Measurements from ENCODE around the gene FHOD3.

Gene FHOD3

DNA sequence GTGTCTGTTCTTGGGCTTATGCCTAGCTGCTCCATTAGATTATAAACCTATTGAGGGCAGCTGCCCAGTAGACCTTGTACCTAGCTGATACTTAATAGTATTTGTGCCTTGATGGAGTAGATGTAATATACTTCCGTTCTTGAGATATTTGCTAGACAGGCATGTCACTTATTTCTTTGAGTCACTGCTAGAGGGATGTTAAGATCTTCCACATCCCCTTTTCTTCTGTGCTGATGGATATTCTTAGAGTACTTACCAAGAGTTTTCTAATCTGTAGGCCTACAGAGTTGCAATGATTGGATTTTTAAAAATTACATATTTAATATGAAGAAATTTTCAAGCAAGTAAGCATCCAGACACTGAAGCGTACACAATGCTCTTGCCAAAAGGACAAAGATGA lies 304.6 kb downstream of the FHOD3 start:
- Histone ChIP-seq H3K4me3 (replicated peaks; ENCODE audit: insufficient read depth, low read length) (no peak overlapping the region), H3K27ac (replicated peaks) (no peak overlapping the region), H3K27me3 (ENCODE audit: insufficient read depth, poor library complexity, severe bottlenecking) (no peaks in the 10 kb centered on the region)
- TF ChIP-seq GABPA (IDR thresholded peaks at IDR 0.05; ENCODE audit: low read depth) = no peak
- TF ChIP-seq, protein P1, sequence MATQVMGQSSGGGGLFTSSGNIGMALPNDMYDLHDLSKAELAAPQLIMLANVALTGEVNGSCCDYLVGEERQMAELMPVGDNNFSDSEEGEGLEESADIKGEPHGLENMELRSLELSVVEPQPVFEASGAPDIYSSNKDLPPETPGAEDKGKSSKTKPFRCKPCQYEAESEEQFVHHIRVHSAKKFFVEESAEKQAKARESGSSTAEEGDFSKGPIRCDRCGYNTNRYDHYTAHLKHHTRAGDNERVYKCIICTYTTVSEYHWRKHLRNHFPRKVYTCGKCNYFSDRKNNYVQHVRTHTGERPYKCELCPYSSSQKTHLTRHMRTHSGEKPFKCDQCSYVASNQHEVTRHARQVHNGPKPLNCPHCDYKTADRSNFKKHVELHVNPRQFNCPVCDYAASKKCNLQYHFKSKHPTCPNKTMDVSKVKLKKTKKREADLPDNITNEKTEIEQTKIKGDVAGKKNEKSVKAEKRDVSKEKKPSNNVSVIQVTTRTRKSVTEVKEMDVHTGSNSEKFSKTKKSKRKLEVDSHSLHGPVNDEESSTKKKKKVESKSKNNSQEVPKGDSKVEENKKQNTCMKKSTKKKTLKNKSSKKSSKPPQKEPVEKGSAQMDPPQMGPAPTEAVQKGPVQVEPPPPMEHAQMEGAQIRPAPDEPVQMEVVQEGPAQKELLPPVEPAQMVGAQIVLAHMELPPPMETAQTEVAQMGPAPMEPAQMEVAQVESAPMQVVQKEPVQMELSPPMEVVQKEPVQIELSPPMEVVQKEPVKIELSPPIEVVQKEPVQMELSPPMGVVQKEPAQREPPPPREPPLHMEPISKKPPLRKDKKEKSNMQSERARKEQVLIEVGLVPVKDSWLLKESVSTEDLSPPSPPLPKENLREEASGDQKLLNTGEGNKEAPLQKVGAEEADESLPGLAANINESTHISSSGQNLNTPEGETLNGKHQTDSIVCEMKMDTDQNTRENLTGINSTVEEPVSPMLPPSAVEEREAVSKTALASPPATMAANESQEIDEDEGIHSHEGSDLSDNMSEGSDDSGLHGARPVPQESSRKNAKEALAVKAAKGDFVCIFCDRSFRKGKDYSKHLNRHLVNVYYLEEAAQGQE (IDR thresholded peaks at IDR 0.05; ENCODE audit: insufficient replicate concordance, low read depth) = no peak
- TF ChIP-seq, protein P2, sequence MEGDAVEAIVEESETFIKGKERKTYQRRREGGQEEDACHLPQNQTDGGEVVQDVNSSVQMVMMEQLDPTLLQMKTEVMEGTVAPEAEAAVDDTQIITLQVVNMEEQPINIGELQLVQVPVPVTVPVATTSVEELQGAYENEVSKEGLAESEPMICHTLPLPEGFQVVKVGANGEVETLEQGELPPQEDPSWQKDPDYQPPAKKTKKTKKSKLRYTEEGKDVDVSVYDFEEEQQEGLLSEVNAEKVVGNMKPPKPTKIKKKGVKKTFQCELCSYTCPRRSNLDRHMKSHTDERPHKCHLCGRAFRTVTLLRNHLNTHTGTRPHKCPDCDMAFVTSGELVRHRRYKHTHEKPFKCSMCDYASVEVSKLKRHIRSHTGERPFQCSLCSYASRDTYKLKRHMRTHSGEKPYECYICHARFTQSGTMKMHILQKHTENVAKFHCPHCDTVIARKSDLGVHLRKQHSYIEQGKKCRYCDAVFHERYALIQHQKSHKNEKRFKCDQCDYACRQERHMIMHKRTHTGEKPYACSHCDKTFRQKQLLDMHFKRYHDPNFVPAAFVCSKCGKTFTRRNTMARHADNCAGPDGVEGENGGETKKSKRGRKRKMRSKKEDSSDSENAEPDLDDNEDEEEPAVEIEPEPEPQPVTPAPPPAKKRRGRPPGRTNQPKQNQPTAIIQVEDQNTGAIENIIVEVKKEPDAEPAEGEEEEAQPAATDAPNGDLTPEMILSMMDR (IDR thresholded peaks at IDR 0.05; ENCODE audit: insufficient read depth, low read length) = no peak
- no peak for TF ChIP-seq SPI1 (IDR thresholded peaks at IDR 0.05; ENCODE audit: borderline replicate concordance, low read depth)
- TF ChIP-seq POLR2AphosphoS5 (IDR thresholded peaks at IDR 0.05; ENCODE audit: low read depth) = no peak
- DNase-seq (ENCODE audit: low read depth in 1 of 2, low spot score in 1 of 2) = no peak

- Histone ChIP-seq H3K27me3 (ENCODE audit: insufficient read depth, poor library complexity, severe bottlenecking) (no peaks in the 10 kb centered on the region), H3K27ac (replicated peaks) (no peak overlapping the region), H3K4me3 (replicated peaks; ENCODE audit: insufficient read depth, low read length) (no peak overlapping the region)
- DNase-seq (ENCODE audit: low read depth in 1 of 2, low spot score in 1 of 2) = no peak
- TF ChIP-seq SPI1 (IDR thresholded peaks at IDR 0.05; ENCODE audit: borderline replicate concordance, low read depth) (no peak), GABPA (IDR thresholded peaks at IDR 0.05; ENCODE audit: low read depth) (no peak), POLR2AphosphoS5 (IDR thresholded peaks at IDR 0.05; ENCODE audit: low read depth) (no peak)
- TF ChIP-seq, protein P1 (IDR thresholded peaks at IDR 0.05; ENCODE audit: insufficient replicate concordance, low read depth) = no peak
- TF ChIP-seq, protein P2 (IDR thresholded peaks at IDR 0.05; ENCODE audit: insufficient read depth, low read length) = no peak
Measured at GRCh38 chr18:36602620-36603019, 305.1 kb downstream of the FHOD3 start.

DNA sequence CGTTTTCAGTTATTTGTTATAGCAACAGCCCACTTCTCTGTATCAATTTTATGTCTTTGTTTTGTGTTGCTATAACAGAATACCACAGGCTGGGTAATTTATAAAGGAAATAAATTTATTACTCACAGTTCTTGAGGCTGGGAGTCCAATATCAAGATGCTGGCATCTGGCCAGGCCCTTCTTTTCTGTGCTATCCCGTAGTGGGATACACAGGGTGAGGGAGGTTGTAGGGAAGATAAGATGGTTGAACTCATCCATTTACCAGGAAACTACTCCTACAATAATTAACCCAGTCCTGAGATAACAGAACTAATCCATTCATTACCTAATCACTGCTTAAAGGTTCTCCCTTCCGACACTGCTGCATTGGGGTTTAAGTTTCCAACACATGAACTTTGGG lies 310.6 kb downstream of the FHOD3 start:
- peaks cover 2% of the 10 kb centered on the region for H3K27me3 ChIP-seq (ENCODE audit: insufficient read depth, poor library complexity, severe bottlenecking)
- no peak for TF ChIP-seq SPI1 (IDR thresholded peaks at IDR 0.05; ENCODE audit: borderline replicate concordance, low read depth)
- TF ChIP-seq, protein P2 (IDR thresholded peaks at IDR 0.05; ENCODE audit: insufficient read depth, low read length) = no peak
- no peak for TF ChIP-seq POLR2AphosphoS5 (IDR thresholded peaks at IDR 0.05; ENCODE audit: low read depth)
- TF ChIP-seq GABPA (IDR thresholded peaks at IDR 0.05; ENCODE audit: low read depth) = no peak
- TF ChIP-seq, protein P1 (IDR thresholded peaks at IDR 0.05; ENCODE audit: insufficient replicate concordance, low read depth) = no peak
- no peak for DNase-seq (ENCODE audit: low read depth in 1 of 2, low spot score in 1 of 2)

More for the DNA sequence above, 310.6 kb downstream of the FHOD3 start:
- Histone ChIP-seq H3K27ac (replicated peaks) (no peak overlapping the region), H3K4me3 (replicated peaks; ENCODE audit: insufficient read depth, low read length) (no peak overlapping the region)
